HFF-Myc (cell line): ENCODE measurements around the gene BRD3OS.
A peak's percentile ranks its signal among the peaks of the same experiment; 100 is the strongest.

Experiments
- DNase-seq: peaks from one replicate; pipeline ENCODE4 v3.0.0-alpha.2; 2011; ENCODE audit warnings: low read depth; ENCODE audit errors: extremely low read depth
- H3K4me3 ChIP-seq: replicated peaks from 2 replicates; pipeline ENCODE4 v1.5.1; 2011; ENCODE audit warnings: low read depth, mild to moderate bottlenecking, control low read depth, low read length
- TF ChIP-seq, protein P1 (sequence below): IDR thresholded peaks from 2 replicates; pipeline ENCODE4 v1.5.1; 2012; ENCODE audit warnings: mild to moderate bottlenecking, low read depth, low read length, control low read depth; ENCODE audit errors: missing control alignments

The BRD3OS gene, protein sequence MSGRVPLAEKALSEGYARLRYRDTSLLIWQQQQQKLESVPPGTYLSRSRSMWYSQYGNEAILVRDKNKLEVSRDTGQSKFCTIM

DNA sequence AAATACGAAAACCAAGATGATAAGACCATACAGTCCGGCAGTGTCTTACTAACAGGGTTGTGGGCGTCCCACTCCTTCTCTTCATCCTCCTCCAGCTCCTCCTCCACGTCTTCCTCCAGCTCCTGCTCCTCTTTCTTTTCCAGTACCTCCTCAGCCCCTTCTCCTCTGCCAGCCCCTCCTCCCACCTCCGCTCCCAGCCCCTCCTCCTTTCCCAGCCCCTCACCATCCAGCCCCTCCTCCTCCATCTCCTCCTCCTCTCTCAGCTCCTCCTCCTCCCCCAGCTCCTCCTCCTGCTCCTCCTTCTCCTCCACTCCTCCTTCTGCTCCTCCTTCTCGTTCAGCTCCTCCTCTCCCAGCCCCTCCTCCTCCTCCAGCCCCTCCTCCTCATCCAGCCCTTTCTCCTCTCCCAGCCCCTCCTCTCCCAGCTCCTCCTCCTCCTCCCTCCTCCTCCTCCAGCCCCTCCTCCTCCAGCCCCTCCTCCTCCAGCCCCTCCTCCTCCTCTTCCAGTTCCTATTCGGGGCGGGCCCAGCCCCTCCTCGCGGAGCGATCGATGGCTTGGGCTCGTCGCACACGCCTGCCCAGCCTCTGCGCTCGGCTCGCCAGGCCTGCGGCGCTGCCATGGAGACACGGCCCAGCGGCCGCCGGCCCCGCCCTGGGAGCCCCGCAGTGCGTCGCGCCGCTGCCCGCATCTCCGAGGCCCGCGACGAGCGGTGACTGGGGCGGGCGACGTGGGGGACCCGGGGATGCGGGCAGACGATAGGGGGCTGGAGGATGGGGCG lies at the start of gene BRD3OS:
Gene BRD3OS (plus strand): TSS at position 654 of the 778 bp plus-strand sequence. CDS start 1,267 bp downstream, outside the sequence.
- TF ChIP-seq, protein P1, sequence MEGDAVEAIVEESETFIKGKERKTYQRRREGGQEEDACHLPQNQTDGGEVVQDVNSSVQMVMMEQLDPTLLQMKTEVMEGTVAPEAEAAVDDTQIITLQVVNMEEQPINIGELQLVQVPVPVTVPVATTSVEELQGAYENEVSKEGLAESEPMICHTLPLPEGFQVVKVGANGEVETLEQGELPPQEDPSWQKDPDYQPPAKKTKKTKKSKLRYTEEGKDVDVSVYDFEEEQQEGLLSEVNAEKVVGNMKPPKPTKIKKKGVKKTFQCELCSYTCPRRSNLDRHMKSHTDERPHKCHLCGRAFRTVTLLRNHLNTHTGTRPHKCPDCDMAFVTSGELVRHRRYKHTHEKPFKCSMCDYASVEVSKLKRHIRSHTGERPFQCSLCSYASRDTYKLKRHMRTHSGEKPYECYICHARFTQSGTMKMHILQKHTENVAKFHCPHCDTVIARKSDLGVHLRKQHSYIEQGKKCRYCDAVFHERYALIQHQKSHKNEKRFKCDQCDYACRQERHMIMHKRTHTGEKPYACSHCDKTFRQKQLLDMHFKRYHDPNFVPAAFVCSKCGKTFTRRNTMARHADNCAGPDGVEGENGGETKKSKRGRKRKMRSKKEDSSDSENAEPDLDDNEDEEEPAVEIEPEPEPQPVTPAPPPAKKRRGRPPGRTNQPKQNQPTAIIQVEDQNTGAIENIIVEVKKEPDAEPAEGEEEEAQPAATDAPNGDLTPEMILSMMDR: no peak
- H3K4me3 ChIP-seq: peak within 1 kb of the TSS; percentile 71
- peak; percentile 96 for DNase-seq

DNA sequence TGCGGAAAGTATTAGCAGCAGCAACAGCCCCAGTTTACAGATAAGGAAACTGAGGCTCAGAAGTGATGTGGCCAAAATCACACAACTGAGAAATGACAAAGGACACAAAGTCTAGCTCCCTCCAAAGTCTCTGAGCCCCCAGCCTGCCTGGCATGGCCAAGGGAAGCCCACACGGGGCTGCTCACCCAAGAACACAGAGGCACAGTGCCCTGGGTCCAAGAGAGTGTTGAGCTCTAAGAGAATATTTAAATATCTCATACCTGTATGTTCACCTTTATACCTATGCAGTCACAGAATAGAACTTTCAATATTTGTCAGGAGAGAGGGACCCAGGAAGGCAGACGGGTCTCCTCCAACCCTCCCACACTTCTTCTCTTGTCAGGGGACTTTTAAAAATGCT lies 49.8 kb upstream of the BRD3OS start:
- TF ChIP-seq, protein P1: no peak
- DNase-seq: no peak
- no peak overlapping the region for H3K4me3 ChIP-seq

DNA sequence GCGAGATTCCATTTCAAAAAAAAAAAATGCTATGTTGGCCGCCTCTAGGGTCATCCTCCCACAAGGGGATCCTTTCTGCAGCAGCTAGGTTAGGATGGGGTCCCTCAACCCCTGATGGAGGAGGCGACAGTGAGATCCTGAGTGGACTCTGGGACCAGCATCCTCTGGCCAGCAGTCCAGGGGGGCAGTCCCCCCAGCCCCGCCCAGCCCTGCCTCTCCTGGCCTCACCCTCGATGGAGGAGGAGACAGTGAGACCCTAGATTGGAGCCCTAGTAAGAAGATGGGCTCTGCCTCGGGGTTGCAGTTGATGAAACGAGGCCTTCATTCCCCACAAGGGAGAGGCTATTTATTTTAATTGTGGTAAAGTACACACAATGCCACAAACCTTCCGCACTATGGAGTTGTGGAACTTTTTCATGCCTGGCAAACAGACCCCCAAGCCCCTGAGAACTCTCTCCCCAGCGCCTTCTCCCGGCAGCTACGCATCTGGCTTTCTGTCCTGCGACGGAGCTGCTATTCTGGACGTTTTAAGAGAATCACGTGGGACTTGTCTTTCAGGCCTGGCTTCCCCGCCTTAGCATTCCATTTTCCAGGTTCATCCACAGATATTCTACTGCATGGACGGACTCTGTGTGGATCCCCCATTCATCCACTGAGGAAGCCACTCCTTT lies 49.0 kb upstream of the BRD3OS start:
- no peak overlapping the region for H3K4me3 ChIP-seq
- TF ChIP-seq, protein P1: no peak
- DNase-seq: no peak

DNA sequence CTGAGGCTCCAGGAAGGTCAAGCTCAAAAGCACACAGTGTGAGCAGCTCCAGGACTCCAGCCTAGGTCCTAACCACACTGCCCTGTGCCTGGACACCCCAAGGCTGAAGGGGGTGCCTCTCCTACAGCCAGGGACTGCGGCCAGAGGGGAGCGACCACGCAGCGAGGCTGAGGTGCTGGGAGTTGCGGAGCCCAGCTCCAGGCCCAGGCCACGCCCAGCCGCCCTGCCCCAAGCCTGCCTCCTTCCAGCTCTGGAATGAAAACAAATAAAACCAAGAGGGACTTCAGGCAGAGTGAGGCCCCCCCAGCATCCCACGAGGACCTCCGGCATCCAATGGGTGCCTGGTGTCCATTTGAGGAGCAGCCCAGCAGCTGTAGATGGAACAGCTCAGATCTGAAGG lies 48.4 kb upstream of the BRD3OS start:
- TF ChIP-seq, protein P1: no peak
- H3K4me3 ChIP-seq: no peak overlapping the region
- no peak for DNase-seq

DNA sequence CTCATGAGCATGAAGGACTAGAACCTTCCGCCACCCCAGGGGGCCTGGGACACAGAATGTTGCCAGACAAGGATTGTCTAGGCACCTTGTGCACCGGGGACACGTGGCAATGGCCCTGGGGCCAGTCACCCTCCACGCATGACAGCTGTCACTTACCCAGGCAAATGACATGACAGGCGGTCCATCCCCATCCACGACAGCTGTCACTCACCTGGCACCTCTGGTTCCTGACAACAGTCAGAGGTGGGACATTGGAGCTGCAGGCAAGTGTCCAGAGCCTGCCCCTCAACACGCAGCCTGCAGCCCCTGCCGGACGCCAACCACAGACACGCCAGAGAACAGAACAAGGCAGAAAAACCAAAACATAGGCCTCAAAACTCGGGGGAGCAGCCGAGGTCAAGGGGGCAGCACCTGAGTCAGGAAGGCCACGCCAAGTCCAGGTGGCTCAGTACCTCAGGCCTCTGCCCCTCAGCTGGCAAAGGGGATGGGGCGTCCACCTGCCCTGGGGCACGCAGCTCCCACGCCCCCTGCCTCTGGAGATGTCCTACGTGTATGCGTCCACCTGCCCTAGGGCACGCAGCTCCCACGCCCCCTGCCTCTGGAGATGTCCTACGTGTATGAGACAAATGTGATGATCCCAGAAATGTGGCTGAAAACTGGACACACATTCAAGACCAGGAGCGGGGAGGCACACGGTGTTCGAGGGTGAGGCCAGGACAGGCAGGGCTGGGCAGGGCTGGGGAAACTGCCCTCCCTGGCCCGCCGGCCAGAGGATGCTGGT lies 47.7 kb upstream of the BRD3OS start:
- H3K4me3 ChIP-seq: no peak overlapping the region
- no peak for DNase-seq
- TF ChIP-seq, protein P1: no peak

DNA sequence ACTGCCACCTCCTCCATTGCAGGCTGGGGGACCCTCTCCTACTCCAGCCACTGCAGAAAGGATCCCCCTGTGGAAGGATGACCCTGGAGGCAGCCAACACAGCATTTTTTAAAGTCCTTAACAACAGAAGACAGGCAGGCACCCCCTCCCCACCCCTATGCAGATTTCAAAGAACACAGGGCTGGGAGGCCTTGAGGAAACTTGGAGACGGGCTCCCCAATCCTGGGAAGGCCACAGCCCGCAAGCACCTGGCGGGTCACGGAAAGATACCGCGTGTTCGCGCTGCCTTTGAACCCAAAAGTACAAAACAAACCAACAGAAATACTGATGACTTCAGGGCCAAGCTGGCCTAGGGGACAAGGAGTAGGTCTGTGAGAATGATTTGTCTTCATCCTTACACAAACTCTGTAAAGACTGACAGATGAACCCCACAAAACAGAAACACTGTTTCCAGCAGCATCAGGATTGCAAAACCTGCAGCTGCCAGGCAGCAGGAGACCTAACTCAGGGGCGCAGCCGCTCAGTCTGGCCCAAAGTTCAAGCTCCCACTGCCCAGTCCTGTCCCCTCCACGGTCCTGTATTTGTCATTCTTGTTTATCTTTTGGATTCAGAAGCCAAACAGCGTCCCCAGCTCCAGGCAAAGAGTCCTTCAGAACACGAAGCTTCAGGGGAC lies 46.9 kb upstream of the BRD3OS start:
- TF ChIP-seq, protein P1: no peak
- H3K4me3 ChIP-seq: no peak overlapping the region
- DNase-seq: no peak
